Measurements from ENCODE around the gene PRLHR.
"Not testable (repeated sequence)": the region's sequence is repeated elsewhere in the genome, so short reads cannot be mapped to it uniquely, and the experiment has no call there.

Gene PRLHR

GRCh38 chr10:118626953-118627352 is 31.5 kb upstream of the PRLHR start:
- TF ChIP-seq CTCF (conservative IDR thresholded peaks at IDR 0.05) = peak; percentile 60
- TF ChIP-seq ZFX (IDR thresholded peaks at IDR 0.05) = no peak

GRCh38 chr10:118625504-118625903 is 30.1 kb upstream of the PRLHR start:
- H3K27ac ChIP-seq = no peak overlapping the region
- no peak for TF ChIP-seq CTCF (conservative IDR thresholded peaks at IDR 0.05)
- TF ChIP-seq ZFX (IDR thresholded peaks at IDR 0.05) = no peak

More at GRCh38 chr10:118626953-118627352, 31.5 kb upstream of the PRLHR start:
- no peak overlapping the region for H3K27ac ChIP-seq

GRCh38 chr10:118624747-118625146 is 29.3 kb upstream of the PRLHR start:
- TF ChIP-seq ZFX (IDR thresholded peaks at IDR 0.05) = no peak
- no peak for TF ChIP-seq CTCF (conservative IDR thresholded peaks at IDR 0.05)

GRCh38 chr10:118621304-118621942 is 26.0 kb upstream of the PRLHR start:
- TF ChIP-seq ZFX (IDR thresholded peaks at IDR 0.05) = no peak
- TF ChIP-seq CTCF (conservative IDR thresholded peaks at IDR 0.05) = no peak
- H3K27ac ChIP-seq = no peak overlapping the region

More at GRCh38 chr10:118624747-118625146, 29.3 kb upstream of the PRLHR start:
- H3K27ac ChIP-seq = no peak overlapping the region

GRCh38 chr10:118613863-118614262 is 18.4 kb upstream of the PRLHR start:
- H3K27ac ChIP-seq = not testable (repeated sequence)

GRCh38 chr10:118610577-118610976 is 15.1 kb upstream of the PRLHR start:
- H3K27ac ChIP-seq = no peak overlapping the region
- TF ChIP-seq ZFX (IDR thresholded peaks at IDR 0.05) (no peak), CTCF (conservative IDR thresholded peaks at IDR 0.05) (no peak)

GRCh38 chr10:118607768-118608354 is 12.4 kb upstream of the PRLHR start:
- H3K27ac ChIP-seq = no peak overlapping the region
- no peak for TF ChIP-seq CTCF (conservative IDR thresholded peaks at IDR 0.05)
- no peak for TF ChIP-seq ZFX (IDR thresholded peaks at IDR 0.05)

GRCh38 chr10:118605694-118606093 is 10.2 kb upstream of the PRLHR start:
- no peak overlapping the region for H3K27ac ChIP-seq
- TF ChIP-seq CTCF (conservative IDR thresholded peaks at IDR 0.05) = no peak
- TF ChIP-seq ZFX (IDR thresholded peaks at IDR 0.05) = no peak
